HG03342 (cell line): Measurements from ENCODE around the gene CCN2.
"Not testable (repeated sequence)": the region's sequence is repeated elsewhere in the genome, so short reads cannot be mapped to it uniquely, and the experiment has no call there.

Experiments used
- ATAC-seq: cut with Tn5 transposase; IDR thresholded peaks from one replicate; pipeline ENCODE4 v1.9.1; 2021; ENCODE audit warnings: mild to moderate bottlenecking, moderate library complexity; ENCODE audit not compliant: unreplicated experiment

CCN2 gene

GRCh38 chr6:131911951-131912350, 39.2 kb downstream of the CCN2 start:
- ATAC-seq: no peak

- ATAC-seq: no peak
Measured at GRCh38 chr6:131910956-131911355, 40.2 kb downstream of the CCN2 start.

DNA sequence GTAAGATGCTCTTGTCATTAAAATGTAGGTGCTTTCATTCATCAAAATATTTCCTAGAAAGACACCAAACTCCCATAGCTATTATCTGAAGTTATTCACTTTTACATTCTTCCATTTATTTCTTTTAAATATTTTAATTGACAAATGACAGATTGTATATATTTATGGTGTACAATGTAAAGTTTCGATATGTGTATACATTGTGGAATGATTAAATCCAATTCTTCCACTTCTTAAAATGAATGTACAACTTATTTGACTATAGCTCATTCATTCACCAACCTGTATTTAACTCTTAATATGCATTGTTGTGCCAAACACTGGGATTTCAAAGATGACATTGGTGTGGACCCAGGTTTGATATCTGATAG, 41.0 kb downstream of the CCN2 start:
- peak; percentile 18 for ATAC-seq

GRCh38 chr6:131909408-131910218, 41.6 kb downstream of the CCN2 start:
- ATAC-seq: peak; percentile 99

DNA sequence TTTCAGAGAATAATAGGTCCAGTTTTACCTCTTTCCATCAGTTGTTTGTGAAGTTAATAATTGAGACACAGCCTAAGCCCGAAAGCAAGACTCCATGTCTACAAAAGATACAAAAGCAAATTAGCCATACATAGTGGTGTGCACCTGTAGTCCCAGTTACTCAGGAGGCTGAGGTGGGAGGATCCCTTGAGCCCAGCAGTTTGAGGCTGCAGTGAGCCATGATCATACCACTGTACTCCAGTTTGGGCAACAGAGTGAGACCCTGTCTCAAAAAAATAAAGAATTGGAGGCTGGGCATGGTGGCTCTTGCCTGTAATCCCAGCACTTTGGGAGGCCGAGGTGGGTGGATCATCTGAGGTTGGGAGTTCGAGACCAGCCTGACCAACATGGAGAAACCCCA, 42.4 kb downstream of the CCN2 start:
- ATAC-seq: not testable (repeated sequence)

- not testable (repeated sequence) for ATAC-seq
Measured at GRCh38 chr6:131903734-131904133, 47.4 kb downstream of the CCN2 start.

- ATAC-seq: not testable (repeated sequence)
Measured at GRCh38 chr6:131901326-131901873, 49.8 kb downstream of the CCN2 start.

DNA sequence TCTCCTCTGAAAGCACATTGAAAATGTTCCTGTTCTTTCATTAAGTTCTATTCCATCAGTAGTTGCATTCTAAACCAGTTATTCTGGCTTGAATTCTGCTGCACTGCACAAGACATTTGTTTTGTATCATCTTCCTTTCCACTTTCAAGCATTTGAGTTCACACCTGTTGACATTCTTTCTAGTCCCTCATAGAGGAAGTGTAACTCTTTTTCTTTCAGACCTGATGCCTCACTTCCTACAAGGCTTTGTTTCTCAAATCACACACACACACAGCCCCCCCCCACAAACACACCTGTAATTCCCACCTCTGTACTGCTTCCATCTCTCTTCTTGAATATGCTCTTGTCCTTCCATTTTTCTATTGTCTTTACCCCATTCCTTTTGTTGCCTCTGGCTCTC, 50.9 kb downstream of the CCN2 start:
- ATAC-seq: no peak

DNA sequence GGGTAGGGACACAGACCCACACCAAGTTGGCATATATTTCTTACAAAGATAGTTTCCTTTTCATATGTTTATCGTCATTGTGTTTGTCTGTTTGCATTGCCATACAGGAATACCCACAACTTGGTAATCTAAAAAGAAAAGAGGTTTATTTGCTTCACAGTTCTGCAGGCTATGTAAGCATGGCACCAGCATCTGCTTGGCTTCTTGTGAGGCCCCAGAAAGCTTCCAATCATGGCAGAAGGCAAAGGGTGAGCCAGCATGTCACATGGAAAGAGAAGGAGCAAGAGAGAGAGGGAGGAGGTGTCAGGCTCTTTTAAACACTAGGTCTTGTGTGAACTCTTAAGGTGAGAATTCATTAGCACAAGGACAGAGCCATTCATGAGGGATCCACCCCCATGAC, 52.5 kb downstream of the CCN2 start:
- no peak for ATAC-seq
